Glutamatergic neuron (in vitro differentiated cells): Measurements from ENCODE around the gene SEMA3A. TPM values are rescaled to one million over a fixed set of nuclear protein-coding genes. Genes with fewer than 3 reads are reported as not detected.

Source experiments
- DNase-seq: peaks from one replicate; pipeline ENCODE4 v3.0.0; 2022
- H3K27ac Mint-ChIP-seq: one replicate; pipeline ENCODE4 v1.8.0; 2020; ENCODE audit warnings: mild to moderate bottlenecking, mixed read lengths, inconsistent platforms; ENCODE audit not compliant: unreplicated experiment
- H3K27me3 Mint-ChIP-seq: one replicate; pipeline ENCODE4 v1.8.0; 2020; ENCODE audit warnings: mild to moderate bottlenecking, moderate library complexity, mixed read lengths, inconsistent platforms; ENCODE audit not compliant: unreplicated experiment
- H3K36me3 Mint-ChIP-seq: one replicate; pipeline ENCODE4 v1.8.0; 2020; ENCODE audit warnings: mild to moderate bottlenecking, mixed read lengths, inconsistent platforms; ENCODE audit not compliant: unreplicated experiment
- H3K4me1 Mint-ChIP-seq: one replicate; pipeline ENCODE4 v1.8.0; 2020; ENCODE audit warnings: mild to moderate bottlenecking, low read depth, mixed read lengths, inconsistent platforms; ENCODE audit not compliant: unreplicated experiment
- H3K4me3 Mint-ChIP-seq: one replicate; pipeline ENCODE4 v1.8.0; 2020; ENCODE audit warnings: mild to moderate bottlenecking, mixed read lengths, inconsistent platforms; ENCODE audit not compliant: unreplicated experiment
- H3K9me3 Mint-ChIP-seq: one replicate; pipeline ENCODE4 v1.8.0; 2020; ENCODE audit warnings: mild to moderate bottlenecking, moderate library complexity, mixed read lengths, inconsistent platforms; ENCODE audit not compliant: unreplicated experiment
- CTCF ChIP-seq: fragments of 200-600 bp; sonication (generic); IDR thresholded peaks from one replicate; pipeline ENCODE4 v1.5.0; 2021; ENCODE audit not compliant: partially characterized antibody, unreplicated experiment
- total RNA-seq: library from RNA; stranded (reverse); fragmentation: NEBNext Ultra II Directional; extraction: Animal tissue kit (Norgen Biotek cat#: 25700); gene quantifications from one replicate; pipeline ENCODE4 v1.2.1, GENCODE V29; 2021; ENCODE audit not compliant: unreplicated experiment

Gene SEMA3A
- total RNA-seq, 1 donor from 2014 or later, result 16.3 TPM

- H3K9me3 Mint-ChIP-seq, result no peaks in the 10 kb centered on the region
- DNase-seq, result no peak
- no peak overlapping the region for H3K4me3 Mint-ChIP-seq
- no peaks in the 10 kb centered on the region for H3K36me3 Mint-ChIP-seq
- no peak overlapping the region for H3K27ac Mint-ChIP-seq
- H3K27me3 Mint-ChIP-seq, result no peaks in the 10 kb centered on the region
- no peaks in the 10 kb centered on the region for H3K4me1 Mint-ChIP-seq
- TF ChIP-seq CTCF, result no peak
Observed at GRCh38 chr7:84009782-84010181, 184.8 kb downstream of the SEMA3A start.

GRCh38 chr7:84009051-84009450 is 185.5 kb downstream of the SEMA3A start:
- no peaks in the 10 kb centered on the region for H3K27me3 Mint-ChIP-seq
- no peaks in the 10 kb centered on the region for H3K9me3 Mint-ChIP-seq
- H3K36me3 Mint-ChIP-seq, result no peaks in the 10 kb centered on the region
- no peak overlapping the region for H3K27ac Mint-ChIP-seq
- DNase-seq, result no peak
- H3K4me1 Mint-ChIP-seq, result no peaks in the 10 kb centered on the region
- no peak for TF ChIP-seq CTCF
- no peak overlapping the region for H3K4me3 Mint-ChIP-seq

GRCh38 chr7:84003191-84003590 is 191.4 kb downstream of the SEMA3A start:
- Mint-ChIP-seq H3K27ac (no peak overlapping the region), H3K9me3 (no peaks in the 10 kb centered on the region), H3K27me3 (no peaks in the 10 kb centered on the region), H3K36me3 (no peaks in the 10 kb centered on the region), H3K4me3 (no peak overlapping the region), H3K4me1 (peaks cover 4% of the 10 kb centered on the region)
- no peak for DNase-seq
- TF ChIP-seq CTCF, result no peak

GRCh38 chr7:84002348-84002747 is 192.2 kb downstream of the SEMA3A start:
- Mint-ChIP-seq H3K4me1 (peaks cover 4% of the 10 kb centered on the region), H3K36me3 (no peaks in the 10 kb centered on the region), H3K27me3 (no peaks in the 10 kb centered on the region), H3K27ac (no peak overlapping the region), H3K9me3 (no peaks in the 10 kb centered on the region), H3K4me3 (no peak overlapping the region)
- no peak for TF ChIP-seq CTCF
- DNase-seq, result no peak

- Mint-ChIP-seq H3K36me3 (peaks cover 3% of the 10 kb centered on the region), H3K4me3 (no peak overlapping the region), H3K27ac (no peak overlapping the region), H3K9me3 (peaks cover 3% of the 10 kb centered on the region), H3K4me1 (peaks cover 2% of the 10 kb centered on the region), H3K27me3 (no peaks in the 10 kb centered on the region)
- no peak for TF ChIP-seq CTCF
- no peak for DNase-seq
Observed at GRCh38 chr7:83996879-83997278, 197.7 kb downstream of the SEMA3A start.
